Mammary microvascular endothelial cell (primary cell): ENCODE data around the gene MTMR2. TPM values are rescaled to one million over a fixed set of nuclear protein-coding genes. Genes with fewer than 3 reads are reported as not detected.

ENCODE experiments used
- total RNA-seq: library from RNA; depleted of rRNA; stranded (reverse); fragments of >200 nt; gene quantifications from 2 replicates; pipeline ENCODE4 v1.2.3, GENCODE V29; 2015

MTMR2 gene
- 45.1 and 48.8 TPM in 2 replicates for total RNA-seq

GRCh38 chr11:95923728-95924413 is at the start of gene MTMR2:
TSS of gene MTMR2 (minus strand) at chr11:95924107. CDS start at chr11:95923954, 153 bp downstream.

GRCh38 chr11:95790123-95790932 is 133.6 kb downstream of the MTMR2 start, which contains the start of gene CEP57:
TSS of gene CEP57 (plus strand) at chr11:95790498. CDS start at chr11:95790699, 201 bp downstream.

GRCh38 chr11:95789506-95790122 is 134.3 kb downstream of the MTMR2 start, which contains the start of gene FAM76B:
TSS of gene FAM76B (minus strand) at chr11:95789782. CDS start at chr11:95789478, 304 bp downstream.

Other genes starting within 250 kb of the MTMR2 start
- gene FAM76B, start 134.3 kb downstream of the MTMR2 start, total RNA-seq: 13.4 and 16.7 TPM in 2 replicates
- 23.5 and 28.2 TPM in 2 replicates for gene CEP57, start 133.6 kb downstream of the MTMR2 start, total RNA-seq